Testis (tissue), 3 donors: ENCODE measurements around the gene GREB1. TPM values are rescaled to one million over a fixed set of nuclear protein-coding genes. Genes with fewer than 3 reads are reported as not detected.

Source experiments
- DNase-seq: peaks from one replicate; pipeline ENCODE4 v3.0.0-alpha.2; 2019
- H3K27ac ChIP-seq, 2 donors: fragments of 200-600 bp; sonication (generic); one replicate each; pipeline ENCODE4 v1.5.1; 2019
- H3K27me3 ChIP-seq: fragments of 200-600 bp; sonication (generic); one replicate; pipeline ENCODE4 v1.5.1; 2019
- H3K36me3 ChIP-seq: fragments of 200-600 bp; sonication (generic); one replicate; pipeline ENCODE4 v1.5.1; 2017; ENCODE audit warnings: low read depth; ENCODE audit errors: missing control alignments
- H3K4me1 ChIP-seq: fragments of 200-600 bp; sonication (generic); one replicate; pipeline ENCODE4 v1.5.1; 2019
- H3K4me3 ChIP-seq, 2 donors: fragments of 200-600 bp; sonication (generic); one replicate each; pipeline ENCODE4 v1.5.1; 2017 to 2019
- H3K9me3 ChIP-seq: fragments of 200-600 bp; sonication (generic); one replicate; pipeline ENCODE4 v1.5.1; 2017
- CTCF ChIP-seq, 3 experiments: fragments of 450-650 bp in 2 of 3; fragments of 200-600 bp in 1 of 3; sonication (generic) in 1 of 3; IDR thresholded peaks; one replicate each; pipeline ENCODE4 v1.5.1; 2016 to 2019; ENCODE audit warnings: antibody characterized with exemption in 3 of 3, mild to moderate bottlenecking in 2 of 3, moderate library complexity in 1 of 3
- POLR2A ChIP-seq: fragments of 450-650 bp; IDR thresholded peaks from one replicate; pipeline ENCODE4 v1.6.1; 2017; ENCODE audit warnings: antibody characterized with exemption, mild to moderate bottlenecking, moderate library complexity
- WGBS, 2 donors: methylation state at CpG; one replicate each; pipeline ENCODE4 v1.1.5; 2018; 5-methylcytosine and 5-hydroxymethylcytosine counted together
- intact Hi-C: fragments of 100-400 bp; cut with DNase I; formaldehyde crosslinking; loops from one replicate; pipeline ENCODE4 v1.15.1; 2023; ENCODE audit warnings: low total_unique reads
- polyA plus RNA-seq: library from polyadenylated mRNA; stranded (reverse); fragments of 350-450 nt; fragmentation: Illumina TruSeq; extraction: RNeasy Lipid Tissue Mini Kit (QIAGEN cat#74804); gene quantifications from one replicate; pipeline ENCODE4 v1.2.3, GENCODE V29; 2014; ENCODE audit warnings: low read depth, low replicate concordance; ENCODE audit not compliant: insufficient read depth
- total RNA-seq, 2 donors: library from RNA; depleted of rRNA; stranded (reverse); fragments of >200 nt; gene quantifications; one replicate each; pipeline ENCODE4 v1.2.3, GENCODE V29; 2016

Gene GREB1
- total and polyA plus RNA-seq, 3 donors from 2014 or later, result 29.8 to 136 (median 91.0) TPM

DNA sequence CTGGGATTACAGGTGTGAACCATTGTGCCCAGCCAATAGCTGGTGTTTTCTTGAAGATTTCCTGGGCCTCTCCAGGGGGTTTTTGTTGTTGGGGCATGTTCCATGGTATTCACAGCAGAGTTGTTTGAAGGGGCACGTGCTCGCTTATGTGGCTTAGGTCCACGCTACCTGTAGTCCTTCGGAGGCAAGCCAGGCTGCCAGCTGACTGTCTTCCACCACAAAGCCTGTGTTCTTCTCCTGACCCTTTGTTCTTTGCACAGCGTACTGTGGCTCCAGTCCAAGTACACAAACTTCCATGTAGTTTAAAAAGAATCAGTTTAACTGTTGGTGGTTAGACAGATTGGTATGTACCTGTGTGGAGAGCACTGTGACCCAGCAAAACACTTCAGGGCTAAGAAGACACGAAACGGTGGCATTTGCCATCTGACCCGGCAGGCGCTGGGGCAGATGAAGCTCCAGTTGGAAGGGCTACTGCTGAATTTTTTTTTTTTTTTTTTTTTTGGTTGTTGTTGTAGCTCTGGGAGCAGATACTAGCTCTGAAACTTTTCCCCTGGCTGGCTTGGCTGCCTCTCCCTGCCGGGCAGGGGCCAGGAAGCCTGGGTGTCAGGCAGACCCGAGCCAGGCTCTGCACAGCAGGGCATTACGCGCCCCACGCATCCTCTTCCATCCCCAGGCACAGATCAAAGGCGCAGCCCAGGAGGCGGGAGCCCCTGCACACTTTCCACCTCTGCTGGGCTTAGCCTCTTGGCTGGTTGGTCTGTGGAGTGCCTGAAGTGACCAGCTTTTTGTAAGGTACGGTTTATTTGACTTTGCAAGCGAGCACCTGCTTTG is 5.7 kb downstream of the GREB1 start:
- peak overlapping the region; percentile 4 to 34 for H3K4me3 ChIP-seq
- intact Hi-C loops, result no loop called here
- H3K27me3 ChIP-seq, result no peaks in the 10 kb centered on the region
- DNase-seq, result peak; percentile 90
- H3K36me3 ChIP-seq, result no peaks in the 10 kb centered on the region
- H3K27ac ChIP-seq, result peak overlapping the region; percentile 73 to 88
- 23 to 33% methylated on average over 18 of the region's 18 CpGs for WGBS, 2 donors
- TF ChIP-seq POLR2A (no peak), CTCF (IDR thresholded peaks at IDR 0.05) (no peak)
- H3K9me3 ChIP-seq, result no peaks in the 10 kb centered on the region
- peaks cover 45% of the 10 kb centered on the region for H3K4me1 ChIP-seq

- TF ChIP-seq CTCF (IDR thresholded peaks at IDR 0.05) (no peak), POLR2A (no peak)
- peaks cover 43% of the 10 kb centered on the region for H3K4me1 ChIP-seq
- H3K27ac ChIP-seq, result peak overlapping the region; percentile 73 to 88
- peak overlapping the region; percentile 4 to 34 for H3K4me3 ChIP-seq
- H3K27me3 ChIP-seq, result no peaks in the 10 kb centered on the region
- no peaks in the 10 kb centered on the region for H3K36me3 ChIP-seq
- H3K9me3 ChIP-seq, result no peaks in the 10 kb centered on the region
- 33 to 53% methylated on average over 11 to 12 of the region's 12 CpGs for WGBS, 2 donors
- intact Hi-C loops, result no loop called here
- DNase-seq, result peak; percentile 77
Observed at GRCh38 chr2:11540148-11540995, 6.5 kb downstream of the GREB1 start.

DNA sequence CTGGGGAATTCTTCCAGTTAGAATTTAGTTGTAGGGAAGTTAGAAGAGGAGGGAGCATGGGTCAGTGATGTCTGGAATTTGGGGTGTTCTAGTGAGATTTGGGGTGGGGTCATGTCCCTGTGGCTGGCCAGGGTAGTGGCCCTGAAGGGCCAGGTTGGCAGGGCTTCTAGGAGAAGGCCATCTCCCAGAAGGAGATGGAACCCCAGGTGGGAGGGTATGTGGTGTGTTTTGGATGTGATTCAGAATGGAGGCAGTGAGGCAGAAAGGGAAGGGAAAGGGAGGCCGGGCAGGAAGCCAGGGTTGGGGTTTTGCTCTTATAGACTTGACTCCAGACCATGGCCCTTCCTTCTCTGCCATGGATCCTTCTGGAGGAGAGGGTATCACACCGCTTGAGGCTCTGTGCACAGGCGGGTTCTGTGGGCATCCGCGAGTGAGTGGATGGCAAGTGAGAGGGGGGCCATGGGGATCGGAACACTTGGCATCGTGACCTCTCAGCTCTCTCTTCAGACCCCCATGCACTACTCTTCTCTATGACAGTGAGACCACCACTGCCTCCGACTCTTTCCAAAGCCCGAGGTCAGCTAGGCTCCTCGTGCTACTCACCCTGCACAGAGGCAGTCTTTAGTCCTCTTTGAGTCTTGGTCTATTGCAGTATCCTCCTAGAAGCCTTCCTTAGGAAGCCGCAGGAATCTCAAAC is 7.3 kb downstream of the GREB1 start:
- Histone ChIP-seq H3K4me1 (peaks cover 39% of the 10 kb centered on the region), H3K27ac (peak overlapping the region; percentile 73 to 88), H3K9me3 (no peaks in the 10 kb centered on the region), H3K36me3 (no peaks in the 10 kb centered on the region), H3K27me3 (no peaks in the 10 kb centered on the region), H3K4me3 (peak overlapping the region; percentile 4 to 34)
- intact Hi-C loops, result no loop called here
- DNase-seq, result peak; percentile 21
- 90 to 95% methylated on average over 11 of the region's 11 CpGs for WGBS, 2 donors
- no peak for TF ChIP-seq POLR2A
- TF ChIP-seq CTCF (IDR thresholded peaks at IDR 0.05), result no peak

GRCh38 chr2:11541693-11542274 is 7.9 kb downstream of the GREB1 start:
- peak overlapping the region; percentile 73 to 88 for H3K27ac ChIP-seq
- intact Hi-C loops, result no loop called here

More at GRCh38 chr2:11541693-11542274, 7.9 kb downstream of the GREB1 start:
- 75 to 80% methylated on average over 8 of the region's 8 CpGs for WGBS, 2 donors
- TF ChIP-seq CTCF (IDR thresholded peaks at IDR 0.05) (no peak), POLR2A (no peak)
- Histone ChIP-seq H3K4me1 (peaks cover 39% of the 10 kb centered on the region), H3K4me3 (peak overlapping the region; percentile 21 to 34), H3K36me3 (no peaks in the 10 kb centered on the region), H3K27me3 (no peaks in the 10 kb centered on the region), H3K9me3 (no peaks in the 10 kb centered on the region)
- DNase-seq, result peak; percentile 22
